OCI-LY7 (cell line): ENCODE data around the gene TWF2. TPM values are rescaled to one million over a fixed set of nuclear protein-coding genes. Genes with fewer than 3 reads are reported as not detected.

Experiments
- BruUV-seq: library from RNA; stranded (reverse); fragments of 400-500 nt; replicated peaks from 2 replicates; lab custom pipeline; 2021; lab: Mats Ljungman, UMichigan
- CTCF ChIA-PET: fragments of 300-600 bp; sonication (Branson Sonifier 250); formaldehyde crosslinking; loops from one replicate; lab custom pipeline; 2022; ENCODE audit warnings: antibody characterized with exemption; ENCODE audit not compliant: unreplicated experiment; lab: Charles Lee
- POLR2A ChIA-PET: fragments of 300-600 bp; sonication (Branson Sonifier 250); formaldehyde crosslinking; loops from one replicate; lab custom pipeline; 2022; ENCODE audit warnings: antibody characterized with exemption; lab: Charles Lee
- DNase-seq: peaks from one replicate; pipeline ENCODE4 v3.0.0-alpha.2; 2015; ENCODE audit warnings: low spot score
- H2AFZ ChIP-seq: fragments of 200-600 bp; sonication (generic), shearing (Covaris generic); 2 replicates; pipeline ENCODE4 v1.6.1; 2014; ENCODE audit warnings: mild to moderate bottlenecking, antibody characterized with exemption, low read length, moderate library complexity
- H3K27ac ChIP-seq: fragments of 200-600 bp; sonication (generic); 2 replicates; pipeline ENCODE4 v1.5.1; 2014; ENCODE audit warnings: mixed run types, low read depth, mild to moderate bottlenecking, moderate library complexity, low read length, inconsistent platforms; ENCODE audit not compliant: poor library complexity, severe bottlenecking
- H3K36me3 ChIP-seq: fragments of 200-600 bp; sonication (generic); 2 replicates; pipeline ENCODE4 v1.6.1; 2014; ENCODE audit warnings: mild to moderate bottlenecking, antibody characterized with exemption, low read length, moderate library complexity, mixed read lengths; ENCODE audit not compliant: insufficient read depth
- H3K4me1 ChIP-seq: fragments of 200-600 bp; sonication (generic); 2 replicates; pipeline ENCODE4 v1.5.1; 2014; ENCODE audit warnings: mild to moderate bottlenecking, low read length; ENCODE audit not compliant: insufficient read depth, poor library complexity, severe bottlenecking
- H3K4me2 ChIP-seq: fragments of 200-600 bp; sonication (generic); 2 replicates; pipeline ENCODE4 v1.6.1; 2014; ENCODE audit warnings: mild to moderate bottlenecking, low read length
- H3K4me3 ChIP-seq: fragments of 200-600 bp; sonication (generic); 2 replicates; pipeline ENCODE4 v1.5.1; 2014; ENCODE audit warnings: mild to moderate bottlenecking, low read depth, low read length; ENCODE audit not compliant: poor library complexity, severe bottlenecking
- H3K79me2 ChIP-seq: fragments of 200-600 bp; sonication (generic); 2 replicates; pipeline ENCODE4 v1.6.1; 2016; ENCODE audit warnings: low read depth, mild to moderate bottlenecking, low read length, moderate library complexity, mixed read lengths; ENCODE audit not compliant: insufficient read depth
- H3K9me2 ChIP-seq: fragments of 200-600 bp; sonication (generic); 2 replicates; pipeline ENCODE4 v1.6.1; 2016; ENCODE audit warnings: mild to moderate bottlenecking, low read length, mixed read lengths; ENCODE audit not compliant: insufficient read depth
- H3K9me3 ChIP-seq: fragments of 200-600 bp; sonication (generic); 2 replicates; pipeline ENCODE4 v1.6.1; 2014; ENCODE audit warnings: mild to moderate bottlenecking, mixed run types, low read length, mixed read lengths
- H4K20me1 ChIP-seq: fragments of 200-600 bp; sonication (generic); 2 replicates; pipeline ENCODE4 v1.6.1; 2014; ENCODE audit warnings: mild to moderate bottlenecking, antibody characterized with exemption, low read length, moderate library complexity, mixed read lengths; ENCODE audit not compliant: insufficient read depth
- EZH2phosphoT487 ChIP-seq: fragments of 200-600 bp; sonication (generic); IDR thresholded peaks from 2 replicates; pipeline ENCODE4 v1.6.1; 2018; ENCODE audit warnings: low read depth, borderline replicate concordance, mild to moderate bottlenecking, mixed run types, antibody characterized with exemption, low read length, moderate library complexity, mixed read lengths
- intact Hi-C: fragments of 100-400 bp; cut with micrococcal nuclease; formaldehyde crosslinking; loops from one replicate; pipeline ENCODE4 v1.10.0; 2022; ENCODE audit not compliant: unreplicated experiment
- total RNA-seq, 2 experiments: library from RNA; depleted of rRNA in 1 of 2; stranded (reverse); fragments of >200 nt in 1 of 2; shearing (Covaris generic) in 1 of 2; gene quantifications; 2 replicates each; pipeline ENCODE4 v1.2.3, GENCODE V29; 2014 to 2022
- TF ChIP-seq, protein P1 (sequence below): fragments of 200-600 bp; sonication (generic); conservative IDR thresholded peaks from 2 replicates; pipeline ENCODE4 v1.5.1; 2014; ENCODE audit warnings: mild to moderate bottlenecking, antibody characterized with exemption, low read length, moderate library complexity, mixed read lengths

TWF2 gene
- total RNA-seq, 2 experiments from 2014 or later = 52.8 to 64.9 TPM

DNA sequence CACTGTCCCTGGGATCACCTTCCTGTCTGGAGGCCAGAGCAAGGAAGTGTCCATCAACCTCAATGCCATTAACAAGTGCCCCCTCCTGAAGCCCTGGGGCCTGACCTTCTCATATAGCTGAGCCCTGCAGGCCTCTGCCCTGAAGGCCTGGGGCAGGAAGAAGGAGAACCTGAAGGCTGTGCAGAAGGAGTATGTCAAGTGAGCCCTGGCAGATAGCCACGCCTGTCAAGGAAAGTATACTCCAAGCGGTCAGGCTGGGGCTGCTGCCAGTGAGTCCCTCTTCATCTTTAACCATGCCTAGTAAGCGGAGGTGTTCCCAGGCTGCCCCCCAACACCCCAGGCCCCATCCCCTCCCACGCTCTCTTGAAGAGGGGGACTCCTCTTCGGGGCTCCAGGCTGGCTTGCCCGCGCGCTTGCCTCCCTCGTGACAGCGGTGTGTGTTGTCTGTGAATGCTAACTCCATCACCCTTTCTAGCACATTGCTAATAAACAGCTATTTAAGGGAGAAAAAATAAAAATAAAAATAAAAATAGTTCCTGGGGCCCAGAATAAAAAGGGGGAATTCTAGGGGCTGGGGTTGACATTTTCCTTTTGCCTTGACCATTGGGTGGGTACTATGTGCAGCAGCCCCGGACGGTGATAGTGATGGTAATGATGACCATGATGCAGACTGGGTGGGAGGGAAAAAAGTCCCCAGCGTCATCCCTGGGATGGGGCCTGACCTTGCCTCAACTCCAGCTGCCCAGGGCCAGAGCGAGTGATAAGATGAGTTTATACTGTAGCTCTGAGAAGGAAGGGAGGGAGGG is 44.3 kb downstream of the TWF2 start:
- Histone ChIP-seq H3K27ac (no peak overlapping the region), H3K79me2 (peaks cover 15% of the 10 kb centered on the region; the same call in 1 of the 2 replicates), H4K20me1 (no peaks in the 10 kb centered on the region), H3K4me2 (no peak overlapping the region), H2AFZ (no peak overlapping the region), H3K4me3 (no peak overlapping the region), H3K9me2 (no peaks in the 10 kb centered on the region), H3K9me3 (no peaks in the 10 kb centered on the region), H3K4me1 (peaks cover 17% of the 10 kb centered on the region), H3K36me3 (peaks cover 6% of the 10 kb centered on the region; the same call in 1 of the 2 replicates)
- CTCF ChIA-PET = no interaction called here
- DNase-seq = no peak
- TF ChIP-seq, protein P1, sequence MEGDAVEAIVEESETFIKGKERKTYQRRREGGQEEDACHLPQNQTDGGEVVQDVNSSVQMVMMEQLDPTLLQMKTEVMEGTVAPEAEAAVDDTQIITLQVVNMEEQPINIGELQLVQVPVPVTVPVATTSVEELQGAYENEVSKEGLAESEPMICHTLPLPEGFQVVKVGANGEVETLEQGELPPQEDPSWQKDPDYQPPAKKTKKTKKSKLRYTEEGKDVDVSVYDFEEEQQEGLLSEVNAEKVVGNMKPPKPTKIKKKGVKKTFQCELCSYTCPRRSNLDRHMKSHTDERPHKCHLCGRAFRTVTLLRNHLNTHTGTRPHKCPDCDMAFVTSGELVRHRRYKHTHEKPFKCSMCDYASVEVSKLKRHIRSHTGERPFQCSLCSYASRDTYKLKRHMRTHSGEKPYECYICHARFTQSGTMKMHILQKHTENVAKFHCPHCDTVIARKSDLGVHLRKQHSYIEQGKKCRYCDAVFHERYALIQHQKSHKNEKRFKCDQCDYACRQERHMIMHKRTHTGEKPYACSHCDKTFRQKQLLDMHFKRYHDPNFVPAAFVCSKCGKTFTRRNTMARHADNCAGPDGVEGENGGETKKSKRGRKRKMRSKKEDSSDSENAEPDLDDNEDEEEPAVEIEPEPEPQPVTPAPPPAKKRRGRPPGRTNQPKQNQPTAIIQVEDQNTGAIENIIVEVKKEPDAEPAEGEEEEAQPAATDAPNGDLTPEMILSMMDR = no peak
- no peak for TF ChIP-seq EZH2phosphoT487
- POLR2A ChIA-PET = no interaction called here
- no TSS peak for BruUV-seq
- intact Hi-C loops = no loop called here

DNA sequence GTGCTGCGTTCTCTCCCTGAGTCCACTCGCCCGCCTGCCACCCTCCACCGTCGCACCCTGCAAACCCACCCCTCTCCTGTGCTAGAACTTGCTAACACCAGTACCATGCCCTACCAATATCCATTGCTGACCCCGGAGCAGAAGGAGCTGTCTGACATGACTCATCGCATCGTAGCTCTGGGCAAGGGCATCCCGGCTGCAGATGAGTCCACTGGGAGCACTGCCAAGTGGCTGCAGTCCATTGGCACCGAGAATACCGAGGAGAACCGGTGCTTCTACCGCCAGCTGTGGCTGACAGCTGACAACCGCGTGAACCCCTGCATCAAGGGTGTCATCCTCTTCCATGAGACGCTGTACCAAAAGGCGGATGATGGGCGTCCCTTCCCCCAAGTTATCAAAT is 45.9 kb downstream of the TWF2 start:
- DNase-seq = no peak
- ChIA-PET POLR2A (interaction anchor here (0.6 kb wide), 1 partner anchor 168 kb away, joined by 3 read pairs; no protein-coding TSS in a partner anchor), CTCF (no interaction called here)
- intact Hi-C loops = no loop called here
- no peak overlapping the region for H3K4me2 ChIP-seq
- H4K20me1 ChIP-seq = no peaks in the 10 kb centered on the region
- peaks cover 10% of the 10 kb centered on the region for H3K4me1 ChIP-seq
- no peaks in the 10 kb centered on the region for H3K9me2 ChIP-seq
- H3K9me3 ChIP-seq = no peaks in the 10 kb centered on the region
- no peaks in the 10 kb centered on the region for H3K79me2 ChIP-seq
- H3K4me3 ChIP-seq = no peak overlapping the region
- no peaks in the 10 kb centered on the region for H3K36me3 ChIP-seq
- H2AFZ ChIP-seq = no peak overlapping the region
- H3K27ac ChIP-seq = no peak overlapping the region
- TF ChIP-seq, protein P1 = no peak
- no peak for TF ChIP-seq EZH2phosphoT487
- BruUV-seq = no TSS peak

DNA sequence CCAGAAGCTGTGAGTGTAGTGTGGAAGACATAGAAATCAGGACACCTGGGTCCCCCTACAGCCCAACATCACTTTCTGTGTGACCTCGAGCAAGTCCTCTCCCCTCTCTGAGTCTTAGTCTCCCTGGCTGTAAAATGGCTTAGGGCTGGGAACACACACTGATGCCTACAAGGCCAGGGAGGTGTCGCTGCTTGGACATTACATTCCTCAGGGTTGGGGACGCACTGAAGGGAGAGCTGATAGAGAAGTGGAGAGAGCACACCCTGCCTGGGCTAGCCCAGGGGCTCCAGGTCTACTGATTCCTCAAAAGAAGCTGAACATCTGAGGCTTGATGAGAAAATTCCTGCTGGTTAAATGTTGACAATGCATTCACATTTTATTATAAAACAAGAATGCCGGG is 47.3 kb downstream of the TWF2 start:
- Histone ChIP-seq H3K27ac (no peak overlapping the region), H3K4me2 (no peak overlapping the region), H3K4me1 (no peaks in the 10 kb centered on the region), H4K20me1 (no peaks in the 10 kb centered on the region), H3K9me2 (no peaks in the 10 kb centered on the region), H3K36me3 (no peaks in the 10 kb centered on the region), H2AFZ (no peak overlapping the region), H3K9me3 (no peaks in the 10 kb centered on the region), H3K79me2 (no peaks in the 10 kb centered on the region), H3K4me3 (no peak overlapping the region)
- intact Hi-C loops = no loop called here
- no TSS peak for BruUV-seq
- no peak for DNase-seq
- TF ChIP-seq, protein P1 = no peak
- TF ChIP-seq EZH2phosphoT487 = no peak
- CTCF ChIA-PET = no interaction called here
- POLR2A ChIA-PET = no interaction called here
